ENCODE measurements around the gene MYH13. TPM values are rescaled to one million over a fixed set of nuclear protein-coding genes. Genes with fewer than 3 reads are reported as not detected.

The MYH13 gene
- total RNA-seq, 6 experiments from 2014 or later = not detected

DNA sequence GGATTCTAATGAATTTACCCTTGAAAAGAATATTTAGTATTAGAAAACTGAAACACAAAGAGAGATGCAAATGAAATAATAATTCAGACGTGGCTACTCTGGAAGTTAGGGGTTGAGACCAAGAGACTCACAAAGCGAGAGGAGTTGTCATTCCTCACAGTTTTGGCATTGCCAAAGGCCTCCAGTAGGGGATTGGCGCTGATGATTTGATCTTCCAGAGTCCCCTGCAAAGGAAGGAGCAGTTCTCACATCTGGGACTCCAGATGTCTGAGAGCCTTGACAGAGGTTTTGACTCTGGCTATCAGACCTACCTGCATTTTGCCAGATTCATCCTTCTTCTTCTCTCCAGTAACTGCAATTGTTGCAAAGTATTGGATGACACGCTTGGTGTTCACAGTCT is 42.4 kb upstream of the MYH13 start:
- TF ChIP-seq, protein P1, sequence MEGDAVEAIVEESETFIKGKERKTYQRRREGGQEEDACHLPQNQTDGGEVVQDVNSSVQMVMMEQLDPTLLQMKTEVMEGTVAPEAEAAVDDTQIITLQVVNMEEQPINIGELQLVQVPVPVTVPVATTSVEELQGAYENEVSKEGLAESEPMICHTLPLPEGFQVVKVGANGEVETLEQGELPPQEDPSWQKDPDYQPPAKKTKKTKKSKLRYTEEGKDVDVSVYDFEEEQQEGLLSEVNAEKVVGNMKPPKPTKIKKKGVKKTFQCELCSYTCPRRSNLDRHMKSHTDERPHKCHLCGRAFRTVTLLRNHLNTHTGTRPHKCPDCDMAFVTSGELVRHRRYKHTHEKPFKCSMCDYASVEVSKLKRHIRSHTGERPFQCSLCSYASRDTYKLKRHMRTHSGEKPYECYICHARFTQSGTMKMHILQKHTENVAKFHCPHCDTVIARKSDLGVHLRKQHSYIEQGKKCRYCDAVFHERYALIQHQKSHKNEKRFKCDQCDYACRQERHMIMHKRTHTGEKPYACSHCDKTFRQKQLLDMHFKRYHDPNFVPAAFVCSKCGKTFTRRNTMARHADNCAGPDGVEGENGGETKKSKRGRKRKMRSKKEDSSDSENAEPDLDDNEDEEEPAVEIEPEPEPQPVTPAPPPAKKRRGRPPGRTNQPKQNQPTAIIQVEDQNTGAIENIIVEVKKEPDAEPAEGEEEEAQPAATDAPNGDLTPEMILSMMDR (IDR thresholded peaks at IDR 0.05) = no peak
- Mint-ChIP-seq H3K27ac (no peak overlapping the region), H3K4me1 (ENCODE audit: low read depth) (no peaks in the 10 kb centered on the region), H3K9me3 (peaks cover 8% of the 10 kb centered on the region; the same call in 1 of the 2 replicates), H3K27me3 (ENCODE audit: insufficient read depth) (no peaks in the 10 kb centered on the region; the same call in 1 of the 2 replicates), H3K4me3 (no peak overlapping the region), H3K36me3 (ENCODE audit: low read depth) (no peaks in the 10 kb centered on the region; the same call in 1 of the 2 replicates)
- no peak for DNase-seq

DNA sequence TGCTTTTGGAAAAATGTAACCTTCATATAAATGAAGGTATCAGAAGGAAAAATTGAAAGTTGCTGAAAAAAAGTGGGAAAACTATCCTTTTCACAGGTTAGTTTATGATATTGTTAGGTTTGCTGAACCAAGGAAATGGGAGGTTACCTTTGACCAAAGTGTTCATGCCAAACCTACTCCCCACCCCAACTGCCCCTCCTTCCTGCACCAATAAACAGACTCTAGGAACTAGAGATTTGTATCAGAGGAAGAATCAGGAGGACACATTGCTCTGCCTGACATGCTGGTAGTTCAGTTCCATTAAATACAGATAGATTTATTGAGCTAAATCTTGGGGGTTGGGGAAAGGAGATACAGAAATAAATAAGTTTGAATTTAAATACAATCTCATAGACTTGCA is 30.8 kb upstream of the MYH13 start:
- Mint-ChIP-seq H3K27ac (no peak overlapping the region), H3K9me3 (peaks cover 9% of the 10 kb centered on the region), H3K36me3 (ENCODE audit: low read depth) (no peaks in the 10 kb centered on the region), H3K4me1 (ENCODE audit: low read depth) (no peaks in the 10 kb centered on the region), H3K4me3 (no peak overlapping the region), H3K27me3 (ENCODE audit: insufficient read depth) (peaks cover 17% of the 10 kb centered on the region; the same call in 1 of the 2 replicates)
- no peak for DNase-seq
- TF ChIP-seq, protein P1 (IDR thresholded peaks at IDR 0.05) = no peak

DNA sequence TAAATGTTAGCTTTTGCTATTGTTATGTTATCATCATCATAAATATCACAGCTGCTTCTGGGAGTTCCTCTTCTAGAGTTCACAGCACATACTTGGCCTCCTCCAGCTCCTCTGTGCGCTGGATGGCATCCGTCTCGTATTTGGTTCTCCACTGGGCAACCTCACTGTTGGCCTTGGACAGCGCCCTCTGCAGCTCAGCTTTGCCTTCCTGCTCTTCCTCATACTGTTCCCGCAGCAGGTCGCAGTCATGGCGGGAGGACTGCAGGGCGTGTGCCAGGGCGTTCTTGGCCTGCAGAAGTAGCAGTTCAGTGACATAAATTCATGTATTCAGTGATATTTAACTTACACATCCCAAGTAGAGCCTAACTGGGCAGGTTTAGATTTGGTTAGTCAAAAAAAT is 25.5 kb upstream of the MYH13 start:
- Mint-ChIP-seq H3K36me3 (ENCODE audit: low read depth) (no peaks in the 10 kb centered on the region; the same call in 1 of the 2 replicates), H3K4me1 (ENCODE audit: low read depth) (no peaks in the 10 kb centered on the region), H3K9me3 (peaks cover 5% of the 10 kb centered on the region), H3K27me3 (ENCODE audit: insufficient read depth) (peaks cover 20% of the 10 kb centered on the region; the same call in 1 of the 2 replicates), H3K4me3 (no peak overlapping the region), H3K27ac (no peak overlapping the region)
- DNase-seq = no peak
- TF ChIP-seq, protein P1 (IDR thresholded peaks at IDR 0.05) = no peak

DNA sequence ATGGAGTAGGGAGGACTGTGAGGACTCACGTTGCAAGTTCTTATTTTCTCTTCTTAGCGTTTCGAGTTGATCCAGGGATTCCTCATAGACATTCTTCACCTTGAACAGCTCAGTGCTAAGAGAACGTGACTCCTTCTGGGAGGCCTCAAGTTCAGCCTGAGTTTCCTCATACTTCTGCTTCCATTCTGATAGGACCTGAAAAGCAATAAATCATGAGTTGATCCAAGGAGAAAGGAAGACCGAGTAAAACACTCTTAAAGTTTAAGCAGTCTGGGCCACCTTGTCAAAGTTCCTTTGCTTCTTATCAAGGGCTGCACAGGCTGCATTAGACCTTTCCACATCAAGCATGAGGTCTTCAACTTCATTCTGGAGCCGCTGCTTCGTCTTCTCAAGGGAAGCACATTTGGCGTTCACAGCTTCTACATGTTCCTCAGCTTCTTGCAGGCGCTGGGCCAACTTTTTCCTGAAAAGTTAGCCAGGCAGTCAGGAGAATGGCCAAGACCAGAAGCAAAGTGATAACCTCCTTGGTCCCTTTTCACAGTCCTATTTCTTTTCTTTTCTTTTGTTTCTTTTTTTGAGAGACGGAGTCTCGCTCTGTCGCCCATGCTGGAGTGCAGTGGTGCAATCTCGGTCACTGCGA is 23.8 kb upstream of the MYH13 start:
- H3K9me3 Mint-ChIP-seq = peaks cover 4% of the 10 kb centered on the region
- H3K4me3 Mint-ChIP-seq = no peak overlapping the region
- H3K27me3 Mint-ChIP-seq (ENCODE audit: insufficient read depth) = peaks cover 20% of the 10 kb centered on the region; the same call in 1 of the 2 replicates
- no peaks in the 10 kb centered on the region for H3K4me1 Mint-ChIP-seq (ENCODE audit: low read depth)
- no peak overlapping the region for H3K27ac Mint-ChIP-seq
- TF ChIP-seq, protein P1 (IDR thresholded peaks at IDR 0.05) = no peak
- DNase-seq = no peak
- H3K36me3 Mint-ChIP-seq (ENCODE audit: low read depth) = no peaks in the 10 kb centered on the region; the same call in 1 of the 2 replicates

DNA sequence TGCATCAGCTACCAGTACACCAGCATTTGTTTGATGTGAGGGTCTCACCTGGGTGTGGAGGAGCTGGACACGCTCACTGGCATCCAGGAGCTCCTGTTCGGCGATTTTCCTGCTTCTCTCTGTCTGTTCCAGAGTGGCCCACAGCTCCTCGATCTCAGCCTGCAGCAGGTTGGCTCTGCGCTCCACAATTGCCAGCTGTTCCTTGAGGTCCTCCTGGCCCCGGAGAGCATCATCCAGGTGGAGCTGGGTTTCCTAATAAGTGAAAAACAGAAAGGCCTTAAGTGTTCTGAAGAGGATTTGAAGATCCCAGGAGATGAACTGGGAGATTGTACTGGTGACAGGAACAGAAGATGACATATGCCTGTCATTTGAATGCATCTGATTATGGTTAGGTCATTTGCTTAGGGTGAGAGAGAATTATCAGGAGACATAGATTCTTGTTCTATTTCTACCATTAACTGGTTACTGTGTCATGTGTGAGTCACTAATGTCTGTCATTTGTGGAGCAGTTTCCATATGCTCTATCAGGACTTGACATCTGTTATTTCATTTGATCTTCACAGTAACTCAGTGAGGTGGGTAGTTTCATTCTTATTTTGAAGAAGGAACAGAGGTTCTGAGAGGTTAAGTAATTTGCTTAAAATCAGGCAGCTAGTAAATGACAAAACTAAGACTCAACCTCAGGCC is 21.5 kb upstream of the MYH13 start:
- DNase-seq = no peak
- Mint-ChIP-seq H3K27me3 (ENCODE audit: insufficient read depth) (peaks cover 3% of the 10 kb centered on the region; the same call in 1 of the 2 replicates), H3K4me1 (ENCODE audit: low read depth) (no peaks in the 10 kb centered on the region), H3K27ac (no peak overlapping the region), H3K4me3 (no peak overlapping the region), H3K9me3 (no peaks in the 10 kb centered on the region; the same call in 1 of the 2 replicates), H3K36me3 (ENCODE audit: low read depth) (peaks cover under 1% of the 10 kb centered on the region; the same call in 1 of the 2 replicates)
- TF ChIP-seq, protein P1 (IDR thresholded peaks at IDR 0.05) = no peak
